ENCODE results near the gene SLC51B. TPM values are rescaled to one million over a fixed set of nuclear protein-coding genes. Genes with fewer than 3 reads are reported as not detected.

The SLC51B gene
- total and polyA plus RNA-seq, 2 of the 4 experiments (the other 2 are of a cell fraction), result not detected

DNA sequence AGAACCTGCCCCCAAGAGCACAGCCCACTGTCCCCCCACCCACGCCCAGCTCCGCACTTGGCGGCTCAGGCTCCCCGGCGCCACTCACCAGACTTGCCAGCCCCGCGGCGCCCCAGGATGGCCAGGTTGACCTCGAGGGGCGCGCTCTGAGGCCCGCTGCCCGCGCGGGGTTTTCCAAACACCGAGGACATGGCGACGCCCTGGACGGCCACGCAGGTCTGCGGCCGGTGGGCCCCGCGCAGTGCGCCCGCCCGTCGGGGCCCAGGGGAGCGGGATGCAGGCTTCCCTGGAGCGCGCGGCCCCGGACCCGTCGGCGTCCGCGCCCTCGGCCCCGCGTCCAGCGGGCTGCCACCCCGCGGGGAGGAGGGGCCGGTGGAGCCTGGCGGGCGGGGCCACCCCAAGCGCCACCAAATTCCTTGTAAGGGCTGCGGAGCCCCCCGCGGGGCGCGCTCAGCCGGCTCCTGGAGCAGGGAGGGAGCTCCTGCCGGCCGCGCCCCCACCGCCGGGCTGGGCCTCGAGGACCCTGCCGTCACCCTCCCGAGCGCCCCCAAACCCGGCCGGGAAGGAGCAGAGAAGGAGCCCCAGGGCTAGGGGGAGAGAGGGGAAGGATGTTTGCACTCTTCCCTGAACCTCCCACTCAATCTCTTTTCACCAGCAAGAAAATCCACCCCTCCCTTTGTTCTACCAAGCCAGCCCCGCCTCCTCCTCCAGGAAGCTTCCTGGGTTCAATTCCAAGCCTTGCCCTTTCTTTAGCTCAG lies 22.6 kb downstream of the SLC51B start, which contains the start of gene RASL12:
Gene RASL12, minus strand, starts transcription at position 347 of the 758 bp plus-strand sequence. Its CDS starts 156 bp downstream, at position 191.
- Histone ChIP-seq H2BK5ac (ENCODE audit: low read depth, low read length, poor library complexity, severe bottlenecking) (peak within 1 kb of the TSS; percentile 58), H3K9me1 (ENCODE audit: insufficient read depth, low read length) (peaks cover 37% of the 10 kb centered on the region), H2AK5ac (ENCODE audit: low read depth, low read length) (peak within 1 kb of the TSS; percentile 78), H3K23ac (ENCODE audit: low read depth, low read length) (peak within 1 kb of the TSS; percentile 68; the same call in 1 of the 2 replicates), H3K36me3 (ENCODE audit: control insufficient read depth, insufficient read depth, low read length) (no peaks in the 10 kb centered on the region), H2BK15ac (ENCODE audit: low read depth, low read length) (peak within 1 kb of the TSS; percentile 5; the same call in 1 of the 3 replicates), H3K9ac (ENCODE audit: low read depth, low read length) (no peak within 1 kb of the TSS; the same call in 1 of the 2 replicates), H3K4me1 (ENCODE audit: control insufficient read depth, insufficient read depth, low read length) (peaks cover 42% of the 10 kb centered on the region), H3K56ac (ENCODE audit: extremely low read depth, insufficient read depth, low read length) (no peak within 1 kb of the TSS), H2AK9ac (replicated peaks; ENCODE audit: low read depth, low read length, poor library complexity) (peak within 1 kb of the TSS; percentile 60), H3K14ac (replicated peaks; ENCODE audit: low read depth, low read length) (peak within 1 kb of the TSS; percentile 61), H2BK120ac (ENCODE audit: low read depth, low read length) (peak within 1 kb of the TSS; percentile 92), H3K4me2 (ENCODE audit: low read depth, low read length) (peak within 1 kb of the TSS; percentile 42), H3K18ac (ENCODE audit: low read depth, low read length) (peak within 1 kb of the TSS; percentile 78), H2BK20ac (ENCODE audit: low read depth, low read length) (peak within 1 kb of the TSS; percentile 81), H3K4me3 (ENCODE audit: insufficient read depth, low read depth, low read length) (no peak within 1 kb of the TSS; the same call in 1 of the 2 replicates), H4K5ac (ENCODE audit: low read depth, low read length) (peak within 1 kb of the TSS; percentile 62), H2AFZ (replicated peaks; ENCODE audit: low read length, poor library complexity) (peak within 1 kb of the TSS; percentile 58), H3K9me3 (ENCODE audit: control insufficient read depth, insufficient read depth, low read length) (no peaks in the 10 kb centered on the region), H3K27me3 (ENCODE audit: control insufficient read depth, insufficient read depth, low read length) (peaks cover 17% of the 10 kb centered on the region), H4K91ac (ENCODE audit: insufficient read depth, low read depth, low read length) (peak within 1 kb of the TSS; percentile 68), H3K79me1 (ENCODE audit: low read depth in 1 of 2, low read length in 2 of 2) (no peaks in the 10 kb centered on the region), H4K8ac (ENCODE audit: low read depth in 2 of 2, low read length in 2 of 2) (peak within 1 kb of the TSS in 1 of 2 experiments; percentile 20; a peak in 2 of 4 replicates), H3K4ac (ENCODE audit: low read depth, low read length) (peak within 1 kb of the TSS; percentile 74), H4K20me1 (ENCODE audit: insufficient read depth, low read length) (peaks cover 9% of the 10 kb centered on the region), H3K27ac (ENCODE audit: insufficient read depth, low read length) (peak within 1 kb of the TSS; percentile 77; the same call in 1 of the 2 replicates)
- WGBS, 2 experiments (ENCODE audit: extremely low coverage in 2 of 2, insufficient read length in 1 of 2), result 19% methylated on average over 16 of the region's 66 CpGs; no CpG with 5 or more reads in 1 of the 2 experiments
- intact Hi-C loops (cut with micrococcal nuclease) (no loop called here), in situ Hi-C loops (cut with MboI; ENCODE audit: low sequenced_read_pairs) (no loop called here), dilution Hi-C loops (cut with HindIII; ENCODE audit: low sequenced_read_pairs, unreplicated experiment) (no loop called here)
- ATAC-seq (ENCODE audit: low read depth), result no peak
- BruUV-seq (replicated peaks), result no TSS peak
- no peak for DNase-seq
- CTCF ChIA-PET, result interaction anchor here (2.2 kb wide), 1 partner anchor 13 kb away, joined by 8 read pairs; no protein-coding TSS in a partner anchor
- TF ChIP-seq BHLHE40 (IDR thresholded peaks at IDR 0.05; ENCODE audit: low read depth, low read length), result no peak
- POLR2A ChIA-PET (ENCODE audit: unreplicated experiment), result no interaction called here

All from IMR-90 (cell line).